HCEC 1CT (cell line): Measurements from ENCODE around the gene CLDN5.

Experiments used
- DNase-seq: peaks from one replicate; pipeline ENCODE4 v3.0.0-alpha.2; 2017

Gene CLDN5

DNA sequence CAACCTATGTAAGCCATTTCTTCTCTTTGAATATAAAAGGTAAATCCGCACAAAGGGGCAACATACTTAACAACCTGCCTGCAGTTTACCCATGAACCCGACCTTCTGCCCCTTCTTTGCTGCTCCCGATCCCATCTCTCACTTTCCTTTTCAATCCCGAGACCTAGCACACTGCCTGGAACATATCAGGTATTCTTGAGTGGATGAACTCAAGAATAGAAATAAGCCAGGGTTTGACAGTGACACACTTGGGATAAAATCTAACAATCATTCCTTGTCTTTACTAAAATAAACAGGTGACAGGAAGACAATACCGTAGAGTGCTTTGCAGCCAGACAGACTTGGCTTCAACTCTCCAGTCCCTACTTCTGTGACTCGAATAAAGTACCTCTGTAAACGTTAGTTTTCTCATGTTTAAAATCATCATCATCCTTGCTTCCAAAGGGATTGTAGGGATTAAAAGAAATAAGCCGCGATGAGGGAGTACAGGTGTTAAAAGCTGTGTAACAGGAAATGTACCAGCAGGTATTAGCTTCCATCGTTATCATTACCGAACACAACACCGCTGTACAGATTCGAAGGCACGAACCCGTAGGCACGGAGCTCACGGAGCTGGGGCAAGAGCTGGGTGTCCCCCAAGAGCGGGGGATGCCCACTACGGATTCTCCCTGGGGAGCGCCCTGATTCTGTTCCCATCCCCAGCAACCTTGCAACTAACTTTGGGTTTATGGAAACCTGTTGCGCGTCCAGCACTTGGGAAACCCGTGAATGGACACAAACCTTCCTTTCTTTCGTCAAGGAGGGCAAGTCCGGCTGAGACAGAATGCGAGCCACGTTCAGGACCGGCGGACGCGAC lies 45.9 kb downstream of the CLDN5 start:
- DNase-seq = peak; percentile 2

- DNase-seq = peak; percentile 37
Observed at GRCh38 chr22:19477321-19478044, 46.7 kb downstream of the CLDN5 start.

DNA sequence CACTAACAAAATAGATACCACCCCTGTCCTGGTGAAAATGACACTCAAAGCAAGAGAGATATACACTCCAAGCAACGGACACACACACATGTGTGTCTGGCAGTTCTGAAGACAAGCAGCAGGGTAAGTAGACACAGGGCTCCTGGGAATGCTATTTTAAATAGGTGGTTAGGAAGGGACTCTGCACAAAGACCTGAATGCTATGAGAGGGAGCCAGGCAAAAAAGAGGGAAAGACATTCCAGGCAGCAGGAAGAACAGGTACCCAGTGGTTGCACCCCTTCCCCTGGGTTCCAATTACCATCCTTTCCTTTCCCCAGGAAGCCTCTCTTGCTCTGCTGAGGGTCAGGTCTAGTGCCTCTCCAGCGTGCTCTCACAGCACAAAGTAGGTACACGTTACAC lies 48.2 kb downstream of the CLDN5 start:
- DNase-seq = no peak

DNA sequence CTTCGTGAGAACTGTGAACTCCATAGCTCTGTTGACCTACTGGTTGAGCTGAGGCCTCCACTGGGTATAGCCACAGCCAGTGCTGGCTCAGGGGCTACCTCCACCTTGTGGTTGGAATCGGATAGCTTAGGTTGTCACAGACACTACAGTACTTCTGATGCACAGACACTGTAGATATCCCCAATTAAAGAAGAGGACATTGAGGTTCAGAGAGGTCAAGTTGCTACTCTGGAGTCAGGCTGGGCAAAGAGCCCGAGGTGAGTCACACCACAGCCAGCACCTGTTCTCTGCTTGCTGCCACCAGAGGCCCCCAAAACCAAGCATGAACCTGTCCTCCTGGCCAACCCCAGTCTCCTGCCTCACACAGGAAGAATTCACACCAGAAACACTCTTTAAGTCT lies 50.6 kb downstream of the CLDN5 start:
- DNase-seq = peak; percentile 23
